ENCODE results near the gene ATG16L2.

The ATG16L2 gene

DNA sequence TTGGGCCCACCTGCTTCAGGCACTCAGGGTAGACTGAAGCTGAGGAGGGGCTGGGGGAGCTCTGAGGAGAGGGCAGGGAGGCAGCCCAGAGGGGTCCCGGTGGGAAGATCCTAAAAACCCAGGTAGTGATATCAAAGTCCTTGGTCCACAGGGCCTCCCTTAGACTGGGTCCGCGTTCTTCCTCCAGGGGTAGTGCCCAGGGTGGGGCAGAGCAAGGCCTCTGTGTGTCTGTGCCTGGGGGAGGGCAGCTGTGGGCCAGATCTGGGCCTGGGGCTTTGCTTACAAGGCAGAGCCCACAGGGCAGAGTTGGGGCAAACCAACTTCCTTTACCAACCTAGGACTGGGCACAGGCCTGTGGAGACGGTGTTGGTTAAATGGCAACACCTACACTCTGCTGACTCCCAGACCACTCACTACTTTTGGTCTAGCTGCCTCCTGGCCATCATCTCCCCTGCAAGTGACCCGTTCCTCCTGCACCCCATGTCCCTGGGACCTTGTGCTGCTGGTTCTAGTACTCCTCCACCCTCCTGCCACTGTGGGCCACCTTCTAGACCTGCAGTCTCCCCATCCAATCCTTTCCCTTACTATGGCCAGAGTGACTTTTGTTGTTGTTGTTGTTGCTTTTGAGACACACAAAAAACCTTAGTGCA, 15.8 kb downstream of the ATG16L2 start:
- TF ChIP-seq, protein P1, sequence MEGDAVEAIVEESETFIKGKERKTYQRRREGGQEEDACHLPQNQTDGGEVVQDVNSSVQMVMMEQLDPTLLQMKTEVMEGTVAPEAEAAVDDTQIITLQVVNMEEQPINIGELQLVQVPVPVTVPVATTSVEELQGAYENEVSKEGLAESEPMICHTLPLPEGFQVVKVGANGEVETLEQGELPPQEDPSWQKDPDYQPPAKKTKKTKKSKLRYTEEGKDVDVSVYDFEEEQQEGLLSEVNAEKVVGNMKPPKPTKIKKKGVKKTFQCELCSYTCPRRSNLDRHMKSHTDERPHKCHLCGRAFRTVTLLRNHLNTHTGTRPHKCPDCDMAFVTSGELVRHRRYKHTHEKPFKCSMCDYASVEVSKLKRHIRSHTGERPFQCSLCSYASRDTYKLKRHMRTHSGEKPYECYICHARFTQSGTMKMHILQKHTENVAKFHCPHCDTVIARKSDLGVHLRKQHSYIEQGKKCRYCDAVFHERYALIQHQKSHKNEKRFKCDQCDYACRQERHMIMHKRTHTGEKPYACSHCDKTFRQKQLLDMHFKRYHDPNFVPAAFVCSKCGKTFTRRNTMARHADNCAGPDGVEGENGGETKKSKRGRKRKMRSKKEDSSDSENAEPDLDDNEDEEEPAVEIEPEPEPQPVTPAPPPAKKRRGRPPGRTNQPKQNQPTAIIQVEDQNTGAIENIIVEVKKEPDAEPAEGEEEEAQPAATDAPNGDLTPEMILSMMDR (IDR thresholded peaks at IDR 0.05; ENCODE audit: low read depth, low read length, missing control alignments): no peak
- DNase-seq (ENCODE audit: extremely low read depth, low read depth): no peak
- no peak overlapping the region for H3K4me3 ChIP-seq (replicated peaks; ENCODE audit: low read depth, low read length)

DNA sequence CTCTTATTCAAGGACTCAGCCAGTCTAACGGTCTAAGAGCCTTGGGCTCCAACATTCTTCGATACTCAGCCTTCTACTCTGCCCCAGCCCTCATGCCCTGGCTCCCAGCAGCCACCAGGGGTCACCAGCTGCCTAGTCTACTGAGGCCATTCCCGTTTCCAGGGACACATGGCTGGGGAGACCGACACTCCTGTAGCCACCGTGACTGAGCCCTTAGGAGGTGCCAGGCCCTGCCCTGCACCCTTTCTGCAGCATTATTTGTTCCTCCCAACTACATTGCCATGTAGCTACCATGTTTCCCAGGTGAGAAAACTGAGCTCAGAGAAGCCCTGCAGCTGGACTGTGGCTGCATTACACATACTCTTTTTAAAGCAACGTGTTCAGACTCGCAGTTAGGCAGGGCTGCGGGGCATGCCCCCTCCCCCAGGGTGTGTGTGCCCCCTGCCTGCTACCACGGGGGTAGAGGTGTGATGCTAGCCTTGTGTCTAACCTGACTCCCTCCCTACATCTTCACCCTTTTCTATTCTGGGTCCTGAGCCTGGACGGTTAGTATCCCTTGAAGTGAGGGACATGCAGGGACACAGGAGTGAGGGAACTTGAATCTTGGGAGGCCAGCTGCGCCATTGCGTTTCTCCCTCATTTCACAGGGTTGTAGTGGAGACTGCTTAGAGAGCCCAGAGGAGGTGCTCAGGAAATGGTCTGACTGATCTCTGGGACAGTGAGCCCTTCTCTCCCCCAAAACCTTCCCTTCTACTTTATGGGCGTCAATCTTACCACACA, 17.5 kb downstream of the ATG16L2 start:
- no peak for DNase-seq (ENCODE audit: extremely low read depth, low read depth)
- H3K4me3 ChIP-seq (replicated peaks; ENCODE audit: low read depth, low read length): no peak overlapping the region
- TF ChIP-seq, protein P1 (IDR thresholded peaks at IDR 0.05; ENCODE audit: low read depth, low read length, missing control alignments): peak; percentile 99

DNA sequence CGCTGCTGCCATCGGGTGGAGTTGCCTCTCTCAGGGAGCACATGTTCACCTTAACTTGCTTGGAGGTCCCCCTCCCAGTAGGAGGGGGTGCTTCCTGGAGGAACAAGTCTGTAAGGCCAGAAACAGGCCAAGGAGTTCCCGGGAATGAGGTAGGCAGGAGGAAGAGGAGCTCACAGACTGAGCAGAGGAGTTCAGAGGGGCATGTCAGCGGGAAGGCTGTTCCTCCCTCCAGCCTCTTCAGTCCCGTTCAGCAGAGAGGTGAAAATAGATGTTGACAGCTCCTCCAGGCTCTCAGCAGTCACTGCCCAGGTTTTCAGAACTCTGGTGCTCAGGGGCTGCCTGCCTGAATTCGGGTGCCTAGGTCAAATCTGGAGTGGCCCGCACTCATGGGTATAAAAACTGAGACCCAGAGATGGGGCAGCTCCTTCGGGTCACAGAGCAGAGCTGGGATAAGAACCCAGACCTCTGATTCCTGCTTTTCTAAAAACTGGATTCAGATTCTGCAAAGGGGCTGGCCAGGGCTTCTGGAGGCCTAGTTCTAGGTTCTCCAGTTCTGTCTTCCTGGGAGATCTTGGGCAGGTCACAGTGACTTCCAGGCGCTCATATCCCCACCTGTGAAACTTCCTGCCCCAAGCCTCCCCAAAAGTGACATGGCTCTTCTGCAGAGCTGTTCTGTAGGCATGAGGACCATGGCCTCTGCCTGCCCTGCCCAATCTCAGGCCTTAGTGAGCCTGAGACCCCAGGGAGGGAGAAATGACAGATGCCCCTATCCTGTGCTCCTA, 18.3 kb downstream of the ATG16L2 start:
- TF ChIP-seq, protein P1 (IDR thresholded peaks at IDR 0.05; ENCODE audit: low read depth, low read length, missing control alignments): no peak
- DNase-seq (ENCODE audit: extremely low read depth, low read depth): no peak
- H3K4me3 ChIP-seq (replicated peaks; ENCODE audit: low read depth, low read length): no peak overlapping the region

DNA sequence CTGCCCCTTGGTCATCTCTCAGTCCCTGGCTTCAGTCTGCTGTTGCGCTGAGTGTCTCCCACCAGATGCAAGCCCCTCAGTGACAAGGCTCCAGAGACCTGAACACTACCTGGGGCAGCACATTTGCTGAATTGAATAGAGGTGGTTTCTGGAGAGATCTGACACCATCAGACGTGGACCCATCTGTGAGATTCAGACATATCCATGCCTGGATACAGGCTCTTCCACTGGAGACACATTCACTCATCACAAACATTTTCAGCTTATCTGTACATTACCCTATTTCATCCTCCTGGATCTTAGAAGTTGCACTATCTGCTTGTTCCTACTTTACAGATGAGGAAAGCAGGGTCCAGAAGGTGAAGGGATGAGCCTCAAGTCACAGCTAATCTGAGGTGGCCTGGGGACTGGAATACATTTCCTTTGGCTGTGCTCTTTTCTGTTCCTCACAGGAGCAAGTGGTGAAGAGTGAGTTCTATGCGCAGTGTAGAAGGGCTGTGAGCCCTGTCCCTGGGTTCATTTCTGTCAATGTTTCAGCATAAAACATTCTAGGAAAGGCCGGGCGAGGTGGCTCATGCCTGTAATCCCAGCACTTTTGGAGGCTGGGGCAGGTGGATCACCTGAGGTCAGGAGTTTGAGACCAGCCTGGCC, 19.0 kb downstream of the ATG16L2 start:
- H3K4me3 ChIP-seq (replicated peaks; ENCODE audit: low read depth, low read length): no peak overlapping the region
- DNase-seq (ENCODE audit: extremely low read depth, low read depth): no peak
- TF ChIP-seq, protein P1 (IDR thresholded peaks at IDR 0.05; ENCODE audit: low read depth, low read length, missing control alignments): no peak

DNA sequence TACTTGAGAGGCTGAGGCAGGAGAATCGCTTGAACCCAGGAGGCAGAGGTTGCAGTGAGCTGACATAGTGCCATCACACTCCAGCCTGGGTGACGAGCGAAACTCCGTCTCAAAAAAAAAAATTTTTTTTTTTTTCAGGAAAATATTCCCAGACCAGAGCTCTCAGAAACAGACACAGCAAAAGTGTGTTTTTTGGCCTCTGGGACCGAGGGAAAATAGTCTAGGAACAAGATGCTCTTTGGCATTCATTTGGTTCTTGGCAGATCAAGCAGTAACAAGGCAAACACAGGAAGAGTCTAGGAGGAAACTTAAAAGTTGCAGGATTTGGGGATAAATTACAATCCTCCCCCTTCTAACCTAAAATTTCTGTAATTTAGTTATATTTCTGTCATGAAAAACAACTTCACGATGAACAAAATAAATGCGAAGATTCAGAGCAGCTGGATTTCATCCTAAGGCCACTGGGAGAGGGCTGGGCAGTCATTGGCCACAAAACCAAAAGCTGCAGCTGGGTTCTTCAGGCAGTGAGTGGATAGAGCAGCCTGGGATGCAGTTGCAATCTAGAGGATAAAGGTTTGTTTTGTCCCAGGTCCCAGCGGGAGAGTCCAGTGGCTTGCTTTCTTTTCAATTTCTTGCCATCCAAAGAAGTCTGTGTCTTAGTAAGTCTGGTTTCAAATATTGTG, 19.7 kb downstream of the ATG16L2 start:
- no peak for DNase-seq (ENCODE audit: extremely low read depth, low read depth)
- TF ChIP-seq, protein P1 (IDR thresholded peaks at IDR 0.05; ENCODE audit: low read depth, low read length, missing control alignments): no peak
- no peak overlapping the region for H3K4me3 ChIP-seq (replicated peaks; ENCODE audit: low read depth, low read length)

DNA sequence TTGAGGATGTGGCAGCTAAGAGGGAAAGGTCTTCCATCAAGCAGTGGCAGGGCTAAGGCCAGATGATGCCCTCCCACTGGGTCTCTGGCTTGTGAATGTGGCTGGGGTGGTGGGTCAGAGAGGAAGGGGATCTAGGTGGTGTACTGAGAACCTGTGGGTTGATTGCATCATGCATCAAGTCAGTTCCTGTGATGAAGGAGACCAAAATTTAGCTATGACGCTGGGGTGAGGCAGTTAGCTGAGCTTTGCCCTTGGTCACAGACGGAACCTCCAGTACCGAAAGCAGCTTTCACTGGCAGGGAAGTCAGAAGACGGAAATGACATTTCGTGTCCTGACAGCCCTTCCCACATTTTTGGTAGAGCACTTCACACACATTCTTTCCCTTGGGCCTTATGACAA, 20.7 kb downstream of the ATG16L2 start:
- DNase-seq (ENCODE audit: extremely low read depth, low read depth): no peak
- H3K4me3 ChIP-seq (replicated peaks; ENCODE audit: low read depth, low read length): no peak overlapping the region
- TF ChIP-seq, protein P1 (IDR thresholded peaks at IDR 0.05; ENCODE audit: low read depth, low read length, missing control alignments): no peak

Data from HFF-Myc (cell line).